A549 (cell line): ENCODE measurements around the gene CNOT6. TPM values are rescaled to one million over a fixed set of nuclear protein-coding genes. Genes with fewer than 3 reads are reported as not detected.

Source experiments
- ATAC-seq, 2 experiments: fragments of 200-7000 bp in 1 of 2; fragments of >200 bp in 1 of 2; cut with Nextera tagmentation in 1 of 2; cut with Tn5 transposase in 1 of 2; 3 replicates each; pipeline versions ENCODE4 v1.8.0 to v1.9.1; 2018 to 2020; ENCODE audit warnings: mild to moderate bottlenecking in 1 of 2, moderate library complexity in 1 of 2
- CTCF ChIA-PET: fragments of 300-600 bp; sonication (Branson Sonifier 250); formaldehyde crosslinking; extraction: SDS; loops from one replicate; lab custom pipeline; 2021; ENCODE audit warnings: antibody characterized with exemption, inconsistent platforms; lab: Yijun Ruan, JAX
- POLR2A ChIA-PET: fragments of 350-600 bp; formaldehyde crosslinking; extraction: SDS; loops from one replicate; lab custom pipeline; 2021; ENCODE audit warnings: antibody characterized with exemption, inconsistent platforms; lab: Yijun Ruan, JAX
- DNase-seq, 2 experiments: peaks; one replicate each; pipeline versions ENCODE4 v3.0.0 to v3.0.0-alpha.2; 2011 to 2016; ENCODE audit warnings: low read depth in 1 of 2, low spot score in 1 of 2
- FAIRE-seq: peaks from 2 replicates; lab custom pipeline; 2011; peaks lifted over from hg19 to GRCh38; lab: Jason Lieb, UNC
- H3K27ac ChIP-seq, 2 experiments: fragments of >200 bp; sonication (Bioruptor Twin); formaldehyde crosslinking; 3 replicates each; pipeline ENCODE4 v1.5.1; 2016 to 2017
- H3K4me1 ChIP-seq: fragments of >200 bp; sonication (Bioruptor Twin); formaldehyde crosslinking; 3 replicates; pipeline ENCODE4 v1.6.1; 2016
- H3K4me2 ChIP-seq: fragments of >200 bp; sonication (Bioruptor Twin); formaldehyde crosslinking; 3 replicates; pipeline ENCODE4 v1.6.1; 2016
- H3K4me3 ChIP-seq: fragments of >200 bp; sonication (Bioruptor Twin); formaldehyde crosslinking; 3 replicates; pipeline ENCODE4 v1.5.1; 2016
- H3K9me3 ChIP-seq: fragments of >200 bp; sonication (Bioruptor Twin); formaldehyde crosslinking; 3 replicates; pipeline ENCODE4 v1.6.1; 2016
- BHLHE40 ChIP-seq: IDR thresholded peaks from 2 replicates; pipeline ENCODE4 v1.6.1; 2012; ENCODE audit warnings: low read depth, low read length, inconsistent platforms
- CBX2 ChIP-seq: fragments of 200-600 bp; sonication (generic); IDR thresholded peaks from 2 replicates; pipeline ENCODE4 v1.6.1; 2016; ENCODE audit warnings: low read depth, mild to moderate bottlenecking, borderline replicate concordance
- CEBPB ChIP-seq, 2 experiments: fragments of >200 bp in 1 of 2; sonication (Bioruptor Twin) in 1 of 2; formaldehyde crosslinking in 1 of 2; IDR thresholded peaks; 2 replicates each; pipeline ENCODE4 v1.6.1; 2012 to 2016
- CHD2 ChIP-seq: fragments of 150-350 bp; IDR thresholded peaks from 2 replicates; pipeline ENCODE4 v1.6.1; 2014; ENCODE audit warnings: low read length; ENCODE audit not compliant: partially characterized antibody
- CHD4 ChIP-seq: fragments of 200-600 bp; sonication (generic); IDR thresholded peaks from 2 replicates; pipeline ENCODE4 v1.6.1; 2016; ENCODE audit warnings: antibody characterized with exemption, mild to moderate bottlenecking, borderline replicate concordance
- EP300 ChIP-seq, 2 experiments: fragments of >200 bp; sonication (Bioruptor Twin); formaldehyde crosslinking; IDR thresholded peaks; 2 replicates in 1 of 2; 3 replicates in 1 of 2; pipeline ENCODE4 v1.6.1; 2016 to 2017
- ESRRA ChIP-seq: fragments of 150-350 bp; IDR thresholded peaks from 2 replicates; pipeline ENCODE4 v1.6.1; 2014; ENCODE audit warnings: mild to moderate bottlenecking, low read length, borderline replicate concordance
- FOSB ChIP-seq: fragments of 250-450 bp; sonication (Bioruptor Pico); IDR thresholded peaks from 2 replicates; pipeline ENCODE4 v1.5.0; 2020; ENCODE audit warnings: mild to moderate bottlenecking, moderate library complexity
- HDAC2 ChIP-seq: fragments of 200-600 bp; sonication (generic); IDR thresholded peaks from 2 replicates; pipeline ENCODE4 v1.6.1; 2016
- HEYL ChIP-seq: fragments of 250-450 bp; sonication (Bioruptor Pico); IDR thresholded peaks from 2 replicates; pipeline ENCODE4 v1.8.0; 2021; ENCODE audit warnings: mild to moderate bottlenecking, moderate library complexity
- HOXB13 ChIP-seq: fragments of 250-450 bp; sonication (Bioruptor Pico); IDR thresholded peaks from 2 replicates; pipeline ENCODE4 v1.5.0; 2020; ENCODE audit warnings: low read depth, mild to moderate bottlenecking, moderate library complexity
- JUN ChIP-seq, 2 experiments: fragments of >200 bp; sonication (Bioruptor Twin); formaldehyde crosslinking; IDR thresholded peaks; 2 replicates in 1 of 2; 3 replicates in 1 of 2; pipeline ENCODE4 v1.6.1; 2016 to 2017
- JUNB ChIP-seq: fragments of >200 bp; sonication (Bioruptor Twin); formaldehyde crosslinking; IDR thresholded peaks from 2 replicates; pipeline ENCODE4 v1.6.1; 2016
- KDM5A ChIP-seq: fragments of 200-600 bp; sonication (generic); IDR thresholded peaks from 2 replicates; pipeline ENCODE4 v1.6.1; 2016; ENCODE audit warnings: antibody characterized with exemption, mild to moderate bottlenecking
- MAZ ChIP-seq: fragments of 150-350 bp; IDR thresholded peaks from 2 replicates; pipeline ENCODE4 v1.6.1; 2014; ENCODE audit warnings: antibody characterized with exemption, low read depth, low read length, borderline replicate concordance
- MYC ChIP-seq: IDR thresholded peaks from 2 replicates; pipeline ENCODE4 v1.6.1; 2012; ENCODE audit warnings: mild to moderate bottlenecking, inconsistent platforms, low read length, improper control_type of control experiment, borderline replicate concordance
- NFE2L2 ChIP-seq: fragments of 150-350 bp; conservative IDR thresholded peaks from 2 replicates; pipeline ENCODE4 v1.6.1; 2014; ENCODE audit warnings: low read length
- PHF8 ChIP-seq: fragments of 200-600 bp; sonication (generic); IDR thresholded peaks from 2 replicates; pipeline ENCODE4 v1.6.1; 2016; ENCODE audit warnings: low read depth, mild to moderate bottlenecking, antibody characterized with exemption, moderate library complexity, borderline replicate concordance
- POLR2AphosphoS2 ChIP-seq: conservative IDR thresholded peaks from 2 replicates; pipeline ENCODE4 v1.6.1; 2012; ENCODE audit warnings: low read length, improper control_type of control experiment, inconsistent platforms
- RAD21 ChIP-seq, 2 experiments: fragments of >200 bp in 1 of 2; sonication (Bioruptor Twin) in 1 of 2; formaldehyde crosslinking in 1 of 2; IDR thresholded peaks in 1 of 2; conservative IDR thresholded peaks in 1 of 2; 2 replicates in 1 of 2; 3 replicates in 1 of 2; pipeline ENCODE4 v1.6.1; 2012 to 2018; ENCODE audit warnings: inconsistent platforms in 1 of 2
- RCOR1 ChIP-seq: fragments of 150-350 bp; IDR thresholded peaks from 2 replicates; pipeline ENCODE4 v1.6.1; 2014; ENCODE audit warnings: antibody characterized with exemption, low read length, low read depth
- RFX5 ChIP-seq: fragments of 450-650 bp; IDR thresholded peaks from 2 replicates; pipeline ENCODE4 v1.7.1; 2014; ENCODE audit warnings: antibody characterized with exemption, mild to moderate bottlenecking, moderate library complexity
- RNF2 ChIP-seq: fragments of 200-600 bp; sonication (generic); IDR thresholded peaks from 2 replicates; pipeline ENCODE4 v1.6.1; 2016; ENCODE audit warnings: low read depth, mild to moderate bottlenecking, antibody characterized with exemption, moderate library complexity, borderline replicate concordance
- SMC3 ChIP-seq: fragments of >200 bp; sonication (Bioruptor Twin); formaldehyde crosslinking; IDR thresholded peaks from 3 replicates; pipeline ENCODE4 v1.6.1; 2018; ENCODE audit warnings: inconsistent platforms
- SREBF2 ChIP-seq: fragments of 450-650 bp; IDR thresholded peaks from 2 replicates; pipeline ENCODE4 v1.6.1; 2014; ENCODE audit warnings: mild to moderate bottlenecking, moderate library complexity
- WGBS: methylation state at CpG from one replicate; pipeline ENCODE4 v1.1.6; 2017; ENCODE audit errors: missing lambda C conversion rate; 5-methylcytosine and 5-hydroxymethylcytosine counted together
- polyA plus RNA-seq, 4 experiments: library from polyadenylated mRNA; depleted of rRNA in 3 of 4; stranded (reverse); fragments of >200 nt; fragmentation: RNase III in 1 of 4; extraction: RNeasy Plus Mini Kit Qiagen cat#74134 plus additional on column Dnase treatment in 1 of 4; gene quantifications; 2 replicates in 3 of 4; 3 replicates in 1 of 4; pipeline ENCODE4 v1.2.3, GENCODE V29; 2011 to 2017
- TF ChIP-seq, protein P1 (sequence below): fragments of 250-450 bp; sonication (Bioruptor Pico); IDR thresholded peaks from 2 replicates; pipeline ENCODE4 v1.5.0; 2020; ENCODE audit warnings: low read depth, mild to moderate bottlenecking, moderate library complexity
- TF ChIP-seq, protein P2 (sequence below): fragments of 450-650 bp; IDR thresholded peaks from 2 replicates; pipeline ENCODE4 v1.6.1; 2014; ENCODE audit warnings: antibody characterized with exemption
- TF ChIP-seq, protein P3 (sequence below): IDR thresholded peaks from 2 replicates; pipeline ENCODE4 v1.6.1; 2012

Gene CNOT6
- polyA plus RNA-seq, 2 of the 4 experiments (the other 2 are of a cell fraction), result 18.2 to 28.5 TPM

DNA sequence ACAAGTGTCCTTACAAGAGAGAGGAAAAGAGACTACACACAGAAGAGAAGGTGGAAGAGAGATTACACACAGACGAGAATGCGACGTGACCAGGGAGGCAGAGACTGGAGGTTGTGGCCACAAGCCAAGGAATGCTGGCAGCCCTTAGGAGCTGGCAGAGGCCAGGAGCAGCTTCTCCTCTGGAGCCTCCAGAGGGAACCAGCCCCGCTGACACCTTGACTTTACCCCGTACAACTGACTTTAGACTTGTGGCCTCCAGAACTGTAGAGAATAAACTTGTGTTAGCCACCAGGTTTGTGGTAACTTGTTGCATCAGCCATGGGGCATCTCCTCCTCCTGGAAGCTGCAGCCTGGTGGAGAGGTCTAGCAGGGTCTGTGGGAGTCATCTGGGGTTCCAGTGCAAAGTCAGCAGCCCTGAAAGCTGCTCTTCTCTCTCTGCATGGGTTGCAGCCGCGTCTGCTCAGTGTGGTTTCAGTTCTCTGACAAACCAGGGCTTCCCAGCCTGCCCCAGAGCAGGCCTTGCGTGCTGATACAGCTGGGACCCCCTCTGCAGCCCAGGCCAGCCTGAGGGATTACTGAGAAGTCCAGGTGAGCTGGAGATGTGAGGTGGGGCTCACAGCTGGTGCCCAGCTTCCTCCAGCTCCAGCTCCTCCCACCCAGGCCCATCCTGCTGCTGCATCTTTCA is 30.8 kb upstream of the CNOT6 start:
- CTCF ChIA-PET, result interaction anchor here (1.4 to 23.6 kb wide), 4 partner anchors 8 to 169 kb away, joined by 4 to 344 read pairs (median 104); partner anchors contain the start of gene MAPK9
- 69% methylated on average over 8 of the region's 8 CpGs for WGBS

DNA sequence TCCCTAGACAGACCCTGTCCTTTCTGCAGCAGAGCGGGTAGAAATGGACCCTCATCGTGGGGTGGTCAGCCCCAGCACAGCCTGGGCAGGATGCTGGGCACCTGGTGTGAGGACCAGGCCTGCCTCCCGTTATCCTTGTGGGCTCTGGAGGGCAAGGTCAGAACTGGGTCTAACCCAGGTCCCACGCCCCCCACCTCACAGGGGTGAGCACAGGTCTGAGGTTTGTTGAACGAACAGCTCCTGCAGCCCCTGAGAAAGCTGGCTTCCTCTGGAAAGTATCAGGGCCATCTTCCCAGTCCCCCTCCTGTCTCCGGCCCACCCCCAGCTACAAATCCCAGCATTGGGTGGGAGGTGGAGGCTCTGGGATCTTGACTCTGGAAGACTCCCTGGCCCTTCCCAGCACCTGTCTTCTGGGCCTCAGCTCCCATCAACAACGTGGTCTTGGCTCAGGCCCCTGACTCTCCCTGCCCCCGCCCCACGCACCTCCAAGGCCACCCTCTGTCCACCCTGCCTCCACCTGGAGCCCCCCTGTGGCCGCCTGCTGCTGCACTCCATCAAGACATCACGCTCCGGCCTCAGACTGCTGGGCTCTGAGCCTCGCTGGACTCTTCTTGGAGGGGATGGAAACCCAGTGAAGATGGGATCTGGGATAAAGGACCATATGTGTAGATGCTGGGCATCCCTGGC is 30.1 kb upstream of the CNOT6 start:
- ATAC-seq (no peak), DNase-seq (no peak), FAIRE-seq (no peak)
- CTCF ChIA-PET, result interaction anchor here (1.4 to 23.6 kb wide), 3 partner anchors 11 to 170 kb away, joined by 4 to 344 read pairs (median 181); partner anchors contain the start of gene MAPK9
- 75% methylated on average over 2 of the region's 13 CpGs for WGBS
- Histone ChIP-seq H3K4me1 (peaks cover 36% of the 10 kb centered on the region), H3K27ac (peak overlapping the region; percentile 9 to 93; a peak in 3 of 6 replicates), H3K4me2 (peak overlapping the region; percentile 24; the same call in 2 of the 3 replicates), H3K4me3 (no peak overlapping the region), H3K9me3 (no peaks in the 10 kb centered on the region)
- POLR2A ChIA-PET, result interaction anchor here (0.6 kb wide), 1 partner anchor 248 kb away, joined by 4 read pairs; no protein-coding TSS in a partner anchor
- no peak for TF ChIP-seq RNF2
- no peak for TF ChIP-seq JUNB
- TF ChIP-seq CHD2, result no peak
- no peak for TF ChIP-seq NFE2L2
- no peak for TF ChIP-seq BHLHE40
- no peak for TF ChIP-seq EP300 (IDR thresholded peaks at IDR 0.05)
- TF ChIP-seq MAZ, result no peak
- TF ChIP-seq KDM5A, result no peak
- TF ChIP-seq CHD4, result no peak
- TF ChIP-seq CBX2, result no peak
- TF ChIP-seq CEBPB (IDR thresholded peaks at IDR 0.05), result no peak
- no peak for TF ChIP-seq JUN (IDR thresholded peaks at IDR 0.05)
- TF ChIP-seq RAD21 (conservative IDR thresholded peaks at IDR 0.05 in 1 of 2, IDR thresholded peaks at IDR 0.05 in 1 of 2), result no peak
- no peak for TF ChIP-seq SMC3
- no peak for TF ChIP-seq HOXB13 (CRISPR knock-in tag)
- TF ChIP-seq, protein P1, sequence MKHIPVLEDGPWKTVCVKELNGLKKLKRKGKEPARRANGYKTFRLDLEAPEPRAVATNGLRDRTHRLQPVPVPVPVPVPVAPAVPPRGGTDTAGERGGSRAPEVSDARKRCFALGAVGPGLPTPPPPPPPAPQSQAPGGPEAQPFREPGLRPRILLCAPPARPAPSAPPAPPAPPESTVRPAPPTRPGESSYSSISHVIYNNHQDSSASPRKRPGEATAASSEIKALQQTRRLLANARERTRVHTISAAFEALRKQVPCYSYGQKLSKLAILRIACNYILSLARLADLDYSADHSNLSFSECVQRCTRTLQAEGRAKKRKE (CRISPR knock-in tag), result no peak
- TF ChIP-seq HDAC2, result no peak

More for the DNA sequence above, 30.8 kb upstream of the CNOT6 start:
- no peak for FAIRE-seq
- Histone ChIP-seq H3K4me2 (no peak overlapping the region), H3K27ac (peak overlapping the region in 1 of 2 experiments; percentile 93; a peak in 3 of 6 replicates), H3K4me1 (peaks cover 32% of the 10 kb centered on the region), H3K9me3 (no peaks in the 10 kb centered on the region), H3K4me3 (no peak overlapping the region)
- DNase-seq, result no peak
- ATAC-seq, result no peak
- TF ChIP-seq KDM5A (no peak), POLR2AphosphoS2 (no peak), RCOR1 (no peak), SREBF2 (no peak), CHD4 (no peak)
- POLR2A ChIA-PET, result no interaction called here

DNA sequence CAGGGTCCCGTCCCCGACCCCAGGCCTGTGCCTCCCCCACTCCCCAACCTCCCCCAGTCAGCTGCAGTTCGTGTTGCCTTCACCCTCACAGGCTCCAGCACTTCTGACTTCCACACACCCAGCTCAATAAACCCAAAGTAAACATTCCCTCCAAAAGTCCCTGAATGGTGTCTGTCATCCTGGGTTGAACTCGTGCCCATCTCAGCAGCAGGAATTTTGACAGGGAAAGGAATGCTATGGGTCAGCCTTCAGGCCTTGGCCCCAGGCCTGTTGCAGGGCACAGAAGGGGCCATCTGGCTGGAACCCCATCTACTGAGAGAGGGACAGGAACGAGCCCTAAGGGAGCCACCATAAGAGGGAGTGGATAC is 29.6 kb upstream of the CNOT6 start:
- peaks cover 36% of the 10 kb centered on the region for H3K4me1 ChIP-seq
- FAIRE-seq, result no peak
- DNase-seq, result peak in 1 of 2 experiments; percentile 26
- H3K4me3 ChIP-seq, result no peak overlapping the region
- no peak for ATAC-seq
- H3K9me3 ChIP-seq, result no peaks in the 10 kb centered on the region
- CTCF ChIA-PET, result interaction anchor here (13.3 to 23.6 kb wide), 2 partner anchors 132 to 171 kb away, joined by 181 to 344 read pairs; partner anchors contain the start of gene MAPK9
- POLR2A ChIA-PET, result interaction anchor here (0.6 kb wide), 1 partner anchor 249 kb away, joined by 4 read pairs; no protein-coding TSS in a partner anchor
- 19% methylated on average over 4 of the region's 5 CpGs for WGBS
- peak overlapping the region; percentile 9 to 93; a peak in 3 of 6 replicates for H3K27ac ChIP-seq
- H3K4me2 ChIP-seq, result peak overlapping the region; percentile 24; the same call in 2 of the 3 replicates
- TF ChIP-seq, protein P1 (CRISPR knock-in tag), result no peak
- TF ChIP-seq CHD2 (no peak), CBX2 (no peak), FOSB (CRISPR knock-in tag) (no peak), HEYL (CRISPR knock-in tag) (no peak), RFX5 (no peak), PHF8 (no peak), JUNB (no peak), KDM5A (no peak), RCOR1 (no peak), BHLHE40 (no peak), ESRRA (no peak), HDAC2 (no peak), SMC3 (no peak), MYC (no peak), CHD4 (no peak)
- TF ChIP-seq, protein P2, sequence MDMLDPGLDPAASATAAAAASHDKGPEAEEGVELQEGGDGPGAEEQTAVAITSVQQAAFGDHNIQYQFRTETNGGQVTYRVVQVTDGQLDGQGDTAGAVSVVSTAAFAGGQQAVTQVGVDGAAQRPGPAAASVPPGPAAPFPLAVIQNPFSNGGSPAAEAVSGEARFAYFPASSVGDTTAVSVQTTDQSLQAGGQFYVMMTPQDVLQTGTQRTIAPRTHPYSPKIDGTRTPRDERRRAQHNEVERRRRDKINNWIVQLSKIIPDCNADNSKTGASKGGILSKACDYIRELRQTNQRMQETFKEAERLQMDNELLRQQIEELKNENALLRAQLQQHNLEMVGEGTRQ, result no peak
- TF ChIP-seq, protein P3, sequence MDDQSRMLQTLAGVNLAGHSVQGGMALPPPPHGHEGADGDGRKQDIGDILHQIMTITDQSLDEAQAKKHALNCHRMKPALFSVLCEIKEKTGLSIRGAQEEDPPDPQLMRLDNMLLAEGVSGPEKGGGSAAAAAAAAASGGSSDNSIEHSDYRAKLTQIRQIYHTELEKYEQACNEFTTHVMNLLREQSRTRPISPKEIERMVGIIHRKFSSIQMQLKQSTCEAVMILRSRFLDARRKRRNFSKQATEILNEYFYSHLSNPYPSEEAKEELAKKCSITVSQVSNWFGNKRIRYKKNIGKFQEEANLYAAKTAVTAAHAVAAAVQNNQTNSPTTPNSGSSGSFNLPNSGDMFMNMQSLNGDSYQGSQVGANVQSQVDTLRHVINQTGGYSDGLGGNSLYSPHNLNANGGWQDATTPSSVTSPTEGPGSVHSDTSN, result no peak
